Ishikawa (cell line): ENCODE measurements around the gene REELD1.

Experiments used
- CEBPB ChIP-seq: IDR thresholded peaks from 2 replicates; pipeline ENCODE4 v1.6.1; 2012
- CREB1 ChIP-seq: IDR thresholded peaks from 2 replicates; pipeline ENCODE4 v1.6.1; 2012; ENCODE audit warnings: low read depth
- EP300 ChIP-seq: IDR thresholded peaks from 2 replicates; pipeline ENCODE4 v1.6.1; 2012; ENCODE audit warnings: borderline replicate concordance
- FOXM1 ChIP-seq: IDR thresholded peaks from 2 replicates; pipeline ENCODE4 v1.6.1; 2012; ENCODE audit warnings: low read depth, borderline replicate concordance
- RAD21 ChIP-seq: IDR thresholded peaks from 2 replicates; pipeline ENCODE4 v1.6.1; 2012; ENCODE audit warnings: low read depth
- TAF1 ChIP-seq: IDR thresholded peaks from 2 replicates; pipeline ENCODE4 v1.6.1; 2012; ENCODE audit warnings: low read depth, mild to moderate bottlenecking
- TCF12 ChIP-seq: IDR thresholded peaks from 2 replicates; pipeline ENCODE4 v1.6.1; 2012; ENCODE audit warnings: low read depth
- TEAD4 ChIP-seq: IDR thresholded peaks from 2 replicates; pipeline ENCODE4 v1.6.1; 2012
- YY1 ChIP-seq: IDR thresholded peaks from 2 replicates; pipeline ENCODE4 v1.6.1; 2012; ENCODE audit warnings: low read depth
- ZBTB7A ChIP-seq: IDR thresholded peaks from 2 replicates; pipeline ENCODE4 v1.6.1; 2012; ENCODE audit warnings: low read depth
- TF ChIP-seq, protein P1 (sequence below): IDR thresholded peaks from 2 replicates; pipeline ENCODE4 v1.6.1; 2012; ENCODE audit warnings: low read depth, mild to moderate bottlenecking
- TF ChIP-seq, protein P2 (sequence below): IDR thresholded peaks from 2 replicates; pipeline ENCODE4 v1.6.1; 2012
- TF ChIP-seq, protein P3 (sequence below): IDR thresholded peaks from 2 replicates; pipeline ENCODE4 v1.6.1; 2012

GRCh38 chr4:146214238-146214637, at the start of gene REELD1:
- TF ChIP-seq CEBPB: no peak
- TF ChIP-seq, protein P1, sequence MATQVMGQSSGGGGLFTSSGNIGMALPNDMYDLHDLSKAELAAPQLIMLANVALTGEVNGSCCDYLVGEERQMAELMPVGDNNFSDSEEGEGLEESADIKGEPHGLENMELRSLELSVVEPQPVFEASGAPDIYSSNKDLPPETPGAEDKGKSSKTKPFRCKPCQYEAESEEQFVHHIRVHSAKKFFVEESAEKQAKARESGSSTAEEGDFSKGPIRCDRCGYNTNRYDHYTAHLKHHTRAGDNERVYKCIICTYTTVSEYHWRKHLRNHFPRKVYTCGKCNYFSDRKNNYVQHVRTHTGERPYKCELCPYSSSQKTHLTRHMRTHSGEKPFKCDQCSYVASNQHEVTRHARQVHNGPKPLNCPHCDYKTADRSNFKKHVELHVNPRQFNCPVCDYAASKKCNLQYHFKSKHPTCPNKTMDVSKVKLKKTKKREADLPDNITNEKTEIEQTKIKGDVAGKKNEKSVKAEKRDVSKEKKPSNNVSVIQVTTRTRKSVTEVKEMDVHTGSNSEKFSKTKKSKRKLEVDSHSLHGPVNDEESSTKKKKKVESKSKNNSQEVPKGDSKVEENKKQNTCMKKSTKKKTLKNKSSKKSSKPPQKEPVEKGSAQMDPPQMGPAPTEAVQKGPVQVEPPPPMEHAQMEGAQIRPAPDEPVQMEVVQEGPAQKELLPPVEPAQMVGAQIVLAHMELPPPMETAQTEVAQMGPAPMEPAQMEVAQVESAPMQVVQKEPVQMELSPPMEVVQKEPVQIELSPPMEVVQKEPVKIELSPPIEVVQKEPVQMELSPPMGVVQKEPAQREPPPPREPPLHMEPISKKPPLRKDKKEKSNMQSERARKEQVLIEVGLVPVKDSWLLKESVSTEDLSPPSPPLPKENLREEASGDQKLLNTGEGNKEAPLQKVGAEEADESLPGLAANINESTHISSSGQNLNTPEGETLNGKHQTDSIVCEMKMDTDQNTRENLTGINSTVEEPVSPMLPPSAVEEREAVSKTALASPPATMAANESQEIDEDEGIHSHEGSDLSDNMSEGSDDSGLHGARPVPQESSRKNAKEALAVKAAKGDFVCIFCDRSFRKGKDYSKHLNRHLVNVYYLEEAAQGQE: no peak
- no peak for TF ChIP-seq TAF1
- TF ChIP-seq, protein P2, sequence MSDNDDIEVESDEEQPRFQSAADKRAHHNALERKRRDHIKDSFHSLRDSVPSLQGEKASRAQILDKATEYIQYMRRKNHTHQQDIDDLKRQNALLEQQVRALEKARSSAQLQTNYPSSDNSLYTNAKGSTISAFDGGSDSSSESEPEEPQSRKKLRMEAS: no peak
- TF ChIP-seq EP300: no peak
- no peak for TF ChIP-seq RAD21
- TF ChIP-seq CREB1: no peak
- TF ChIP-seq TCF12: no peak
- TF ChIP-seq TEAD4: no peak
- TF ChIP-seq YY1: no peak
- TF ChIP-seq ZBTB7A: no peak
- no peak for TF ChIP-seq FOXM1
- TF ChIP-seq, protein P3, sequence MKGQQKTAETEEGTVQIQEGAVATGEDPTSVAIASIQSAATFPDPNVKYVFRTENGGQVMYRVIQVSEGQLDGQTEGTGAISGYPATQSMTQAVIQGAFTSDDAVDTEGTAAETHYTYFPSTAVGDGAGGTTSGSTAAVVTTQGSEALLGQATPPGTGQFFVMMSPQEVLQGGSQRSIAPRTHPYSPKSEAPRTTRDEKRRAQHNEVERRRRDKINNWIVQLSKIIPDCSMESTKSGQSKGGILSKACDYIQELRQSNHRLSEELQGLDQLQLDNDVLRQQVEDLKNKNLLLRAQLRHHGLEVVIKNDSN: no peak
